Mesendoderm (in vitro differentiated cells): Measurements from ENCODE around the gene JARID2.
A peak's percentile ranks its signal among the peaks of the same experiment; 100 is the strongest.

ENCODE experiments used
- DNase-seq: peaks from one replicate; pipeline ENCODE4 v3.0.0; 2013
- H2AK5ac ChIP-seq: 2 replicates; pipeline ENCODE4 v1.6.1; 2013; ENCODE audit warnings: low read length, inconsistent platforms
- H2BK120ac ChIP-seq: 2 replicates; pipeline ENCODE4 v1.6.1; 2013; ENCODE audit warnings: low read depth, mild to moderate bottlenecking, low read length, moderate library complexity, mixed read lengths
- H2BK15ac ChIP-seq: replicated peaks from 2 replicates; pipeline ENCODE4 v1.6.1; 2013; ENCODE audit warnings: low read depth, mild to moderate bottlenecking, moderate library complexity
- H2BK5ac ChIP-seq: 2 replicates; pipeline ENCODE4 v1.6.1; 2013; ENCODE audit warnings: low read length, inconsistent platforms
- H3K18ac ChIP-seq: 2 replicates; pipeline ENCODE4 v1.6.1; 2013; ENCODE audit warnings: mild to moderate bottlenecking, low read length, mixed read lengths
- H3K23ac ChIP-seq: one replicate; pipeline ENCODE4 v1.6.1; 2013; ENCODE audit warnings: low read length
- H3K27ac ChIP-seq: 2 replicates; pipeline ENCODE4 v1.5.1; 2013; ENCODE audit warnings: low read depth, mild to moderate bottlenecking, inconsistent platforms, low read length, moderate library complexity
- H3K27me3 ChIP-seq: 2 replicates; pipeline ENCODE4 v1.6.1; 2013; ENCODE audit warnings: low read length, control low read depth, mild to moderate bottlenecking, inconsistent platforms; ENCODE audit not compliant: insufficient read depth, poor library complexity
- H3K36me3 ChIP-seq: 2 replicates; pipeline ENCODE4 v1.6.1; 2013; ENCODE audit warnings: low read length, inconsistent platforms; ENCODE audit not compliant: control insufficient read depth, insufficient read depth
- H3K4ac ChIP-seq: one replicate; pipeline ENCODE4 v1.6.1; 2013; ENCODE audit warnings: low read depth, mild to moderate bottlenecking, low read length, moderate library complexity
- H3K4me1 ChIP-seq: 2 replicates; pipeline ENCODE4 v1.6.1; 2013; ENCODE audit warnings: low read depth, low read length, inconsistent platforms; ENCODE audit not compliant: control insufficient read depth
- H3K4me2 ChIP-seq: 2 replicates; pipeline ENCODE4 v1.6.1; 2013; ENCODE audit warnings: low read length
- H3K4me3 ChIP-seq: 2 replicates; pipeline ENCODE4 v1.5.1; 2013; ENCODE audit warnings: mild to moderate bottlenecking, low read length
- H3K56ac ChIP-seq: one replicate; pipeline ENCODE4 v1.6.1; 2013; ENCODE audit warnings: low read length
- H3K79me1 ChIP-seq: 2 replicates; pipeline ENCODE4 v1.6.1; 2013; ENCODE audit warnings: low read length, inconsistent platforms
- H3K79me2 ChIP-seq: 2 replicates; pipeline ENCODE4 v1.6.1; 2013; ENCODE audit warnings: mild to moderate bottlenecking, low read length; ENCODE audit not compliant: control insufficient read depth, insufficient read depth
- H3K9ac ChIP-seq: 2 replicates; pipeline ENCODE4 v1.6.1; 2013; ENCODE audit warnings: low read length, inconsistent platforms
- H4K5ac ChIP-seq: one replicate; pipeline ENCODE4 v1.6.1; 2013; ENCODE audit warnings: low read length
- H4K8ac ChIP-seq: one replicate; pipeline ENCODE4 v1.6.1; 2013; ENCODE audit warnings: low read depth, mild to moderate bottlenecking, control low read depth, low read length, moderate library complexity
- WGBS: extraction: QIAGEN DNeasy Blood & Tissue Kit; methylation state at CpG from one replicate; pipeline ENCODE4 v1.1.7; 2013; ENCODE audit warnings: low lambda C conversion rate, missing lambda C conversion rate; ENCODE audit not compliant: insufficient coverage; ENCODE audit errors: extremely low coverage; 5-methylcytosine and 5-hydroxymethylcytosine counted together

JARID2 gene

GRCh38 chr6:15439410-15440025 lies 193.6 kb downstream of the JARID2 start:
- Histone ChIP-seq H3K27ac (peak overlapping the region; percentile 88), H3K79me1 (peaks cover 24% of the 10 kb centered on the region), H3K9ac (peak overlapping the region; percentile 54), H3K4me3 (no peak overlapping the region), H4K5ac (peak overlapping the region; percentile 71), H2BK5ac (peak overlapping the region; percentile 97), H3K4me2 (no peak overlapping the region), H4K8ac (no peak overlapping the region), H2BK120ac (peak overlapping the region; percentile 90), H3K4ac (peak overlapping the region; percentile 1), H3K27me3 (no peaks in the 10 kb centered on the region), H3K4me1 (peaks cover 40% of the 10 kb centered on the region), H2BK15ac (peak overlapping the region; percentile 57), H3K36me3 (no peaks in the 10 kb centered on the region), H3K56ac (peak overlapping the region; percentile 84), H3K23ac (peak overlapping the region; percentile 36), H3K18ac (peak overlapping the region; percentile 97), H2AK5ac (peak overlapping the region; percentile 87), H3K79me2 (peaks cover 74% of the 10 kb centered on the region)
- no CpG with 5 or more reads among the region's 3 CpGs for WGBS
- peak; percentile 83 for DNase-seq

- WGBS: 100% methylated on average over 2 of the region's 9 CpGs
- peak overlapping the region; percentile 54 for H3K9ac ChIP-seq
- no peaks in the 10 kb centered on the region for H3K27me3 ChIP-seq
- H3K56ac ChIP-seq: peak overlapping the region; percentile 84
- H3K4me2 ChIP-seq: no peak overlapping the region
- peaks cover 76% of the 10 kb centered on the region for H3K79me2 ChIP-seq
- H2BK15ac ChIP-seq: peak overlapping the region; percentile 57
- peak overlapping the region; percentile 90 for H2BK120ac ChIP-seq
- DNase-seq: no peak
- peaks cover 38% of the 10 kb centered on the region for H3K4me1 ChIP-seq
- H4K8ac ChIP-seq: no peak overlapping the region
- peak overlapping the region; percentile 97 for H2BK5ac ChIP-seq
- no peaks in the 10 kb centered on the region for H3K36me3 ChIP-seq
- peaks cover 24% of the 10 kb centered on the region for H3K79me1 ChIP-seq
- peak overlapping the region; percentile 88 for H3K27ac ChIP-seq
- peak overlapping the region; percentile 71 for H4K5ac ChIP-seq
- peak overlapping the region; percentile 97 for H3K18ac ChIP-seq
- peak overlapping the region; percentile 87 for H2AK5ac ChIP-seq
- peak overlapping the region; percentile 1 for H3K4ac ChIP-seq
- no peak overlapping the region for H3K4me3 ChIP-seq
- H3K23ac ChIP-seq: peak overlapping the region; percentile 36
Measured at GRCh38 chr6:15440040-15440439, 194.2 kb downstream of the JARID2 start.

- Histone ChIP-seq H2BK120ac (no peak overlapping the region), H2BK15ac (no peak overlapping the region), H3K36me3 (no peaks in the 10 kb centered on the region), H3K4me2 (no peak overlapping the region), H3K4ac (no peak overlapping the region), H3K79me1 (peaks cover 28% of the 10 kb centered on the region), H2BK5ac (peak overlapping the region; percentile 76), H4K5ac (no peak overlapping the region), H3K4me3 (no peak overlapping the region), H4K8ac (no peak overlapping the region), H3K27ac (no peak overlapping the region), H3K9ac (peak overlapping the region; percentile 46), H3K23ac (peak overlapping the region; percentile 59), H3K79me2 (peaks cover 78% of the 10 kb centered on the region), H3K18ac (peak overlapping the region; percentile 54), H3K27me3 (no peaks in the 10 kb centered on the region), H3K56ac (peak overlapping the region; percentile 83), H2AK5ac (no peak overlapping the region), H3K4me1 (peaks cover 30% of the 10 kb centered on the region)
- DNase-seq: peak; percentile 77
- no CpG with 5 or more reads among the region's 7 CpGs for WGBS
Measured at GRCh38 chr6:15441215-15441868, 195.5 kb downstream of the JARID2 start.

DNA sequence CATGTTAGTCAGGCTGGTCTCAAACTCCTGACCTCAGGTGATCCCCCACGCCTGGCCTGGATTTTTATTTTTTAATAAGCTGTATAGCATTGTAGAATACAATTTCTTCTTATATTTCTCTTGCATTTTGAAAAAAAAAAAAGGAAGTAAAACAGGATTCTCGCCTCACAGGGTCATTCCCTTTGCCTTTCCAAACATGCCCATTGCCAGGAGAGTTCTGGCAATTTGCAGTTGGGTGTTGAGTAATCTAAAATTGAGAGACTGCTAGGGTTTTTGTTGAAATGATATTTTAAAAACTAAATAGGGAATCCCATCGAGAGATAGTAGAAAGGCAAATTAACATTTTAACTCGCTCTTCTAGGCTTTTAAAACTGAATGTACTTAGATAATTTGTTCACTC lies 196.1 kb downstream of the JARID2 start:
- Histone ChIP-seq H4K8ac (no peak overlapping the region), H3K79me2 (peaks cover 78% of the 10 kb centered on the region), H3K79me1 (peaks cover 28% of the 10 kb centered on the region), H3K27ac (no peak overlapping the region), H3K36me3 (no peaks in the 10 kb centered on the region), H2BK15ac (no peak overlapping the region), H4K5ac (no peak overlapping the region), H3K18ac (no peak overlapping the region), H3K9ac (no peak overlapping the region), H3K4me2 (no peak overlapping the region), H3K4me1 (peaks cover 25% of the 10 kb centered on the region), H2AK5ac (no peak overlapping the region), H3K23ac (no peak overlapping the region), H3K27me3 (no peaks in the 10 kb centered on the region), H2BK120ac (no peak overlapping the region), H3K4me3 (no peak overlapping the region), H3K4ac (no peak overlapping the region), H3K56ac (no peak overlapping the region), H2BK5ac (no peak overlapping the region)
- no CpG with 5 or more reads among the region's 4 CpGs for WGBS
- DNase-seq: no peak

GRCh38 chr6:15442467-15442866 lies 196.6 kb downstream of the JARID2 start:
- Histone ChIP-seq H3K79me2 (peaks cover 79% of the 10 kb centered on the region), H4K8ac (no peak overlapping the region), H3K36me3 (no peaks in the 10 kb centered on the region), H2BK120ac (no peak overlapping the region), H3K4me1 (peaks cover 23% of the 10 kb centered on the region), H3K4me2 (no peak overlapping the region), H3K23ac (no peak overlapping the region), H2BK5ac (no peak overlapping the region), H3K27me3 (no peaks in the 10 kb centered on the region), H3K9ac (peak overlapping the region; percentile 48), H3K27ac (no peak overlapping the region), H2BK15ac (no peak overlapping the region), H2AK5ac (peak overlapping the region; percentile 32), H3K18ac (peak overlapping the region; percentile 71), H3K4ac (no peak overlapping the region), H3K56ac (peak overlapping the region; percentile 81), H3K79me1 (peaks cover 26% of the 10 kb centered on the region), H4K5ac (peak overlapping the region; percentile 23), H3K4me3 (no peak overlapping the region)
- DNase-seq: no peak
- no CpG with 5 or more reads among the region's 6 CpGs for WGBS
